Fibroblast of lung (primary cell): ENCODE measurements around the gene MMD. TPM values are rescaled to one million over a fixed set of nuclear protein-coding genes. Genes with fewer than 3 reads are reported as not detected.

ENCODE experiments used
- DNase-seq, 2 donors: peaks; one replicate each; pipeline versions ENCODE4 v3.0.0 to v3.0.0-alpha.2; 2010; ENCODE audit warnings: low read depth in 2 of 2
- H2AFZ ChIP-seq: 2 replicates; pipeline ENCODE4 v1.5.1; 2012; ENCODE audit warnings: low read length, control low read depth, inconsistent platforms
- H3K27ac ChIP-seq: 2 replicates; pipeline ENCODE4 v1.5.1; 2011; ENCODE audit warnings: low read length, control low read depth; ENCODE audit not compliant: insufficient read depth
- H3K27me3 ChIP-seq: 2 replicates; pipeline ENCODE4 v1.5.1; 2011; ENCODE audit warnings: mild to moderate bottlenecking, low read length; ENCODE audit not compliant: control insufficient read depth, insufficient read depth
- H3K36me3 ChIP-seq: 2 replicates; pipeline ENCODE4 v1.5.1; 2011; ENCODE audit warnings: low read length; ENCODE audit not compliant: control insufficient read depth, insufficient read depth
- H3K4me1 ChIP-seq: 2 replicates; pipeline ENCODE4 v1.5.1; 2011; ENCODE audit warnings: low read length; ENCODE audit not compliant: control insufficient read depth, insufficient read depth; ENCODE audit errors: extremely low read depth
- H3K4me2 ChIP-seq: 2 replicates; pipeline ENCODE4 v1.5.1; 2011; ENCODE audit warnings: low read length, control low read depth; ENCODE audit not compliant: insufficient read depth; ENCODE audit errors: extremely low read depth
- H3K4me3 ChIP-seq, 4 experiments: fragments of 200-600 bp in 1 of 4; sonication (generic) in 1 of 4; replicated peaks in 1 of 4; 2 replicates each; pipeline ENCODE4 v1.5.1; 2011 to 2016; ENCODE audit warnings: low read length in 4 of 4, low read depth in 3 of 4, mild to moderate bottlenecking in 3 of 4, control low read depth in 2 of 4, inconsistent platforms in 1 of 4, mixed read lengths in 1 of 4; ENCODE audit not compliant: insufficient read depth in 1 of 4; ENCODE audit errors: control extremely low read depth in 1 of 4
- H3K79me2 ChIP-seq: 2 replicates; pipeline ENCODE4 v1.5.1; 2012; ENCODE audit warnings: mild to moderate bottlenecking, low read length, inconsistent platforms; ENCODE audit not compliant: control insufficient read depth, insufficient read depth
- H3K9ac ChIP-seq: 2 replicates; pipeline ENCODE4 v1.5.1; 2011; ENCODE audit warnings: mild to moderate bottlenecking, low read length, control low read depth; ENCODE audit not compliant: insufficient read depth
- H3K9me3 ChIP-seq: 2 replicates; pipeline ENCODE4 v1.5.1; 2012; ENCODE audit warnings: low read depth, low read length; ENCODE audit not compliant: control insufficient read depth, insufficient read depth
- H4K20me1 ChIP-seq: 2 replicates; pipeline ENCODE4 v1.5.1; 2011; ENCODE audit warnings: low read length; ENCODE audit not compliant: control insufficient read depth, insufficient read depth; ENCODE audit errors: extremely low read depth
- EZH2 ChIP-seq: IDR thresholded peaks from 2 replicates; pipeline ENCODE4 v1.5.1; 2012; ENCODE audit warnings: low read length, control low read depth, mild to moderate bottlenecking; ENCODE audit errors: missing control alignments
- polyA plus RNA-seq, 2 donors: library from polyadenylated mRNA; depleted of rRNA in 1 of 2; stranded (reverse) in 1 of 2; unstranded in 1 of 2; fragments of >200 nt; gene quantifications; 2 replicates each; pipeline ENCODE4 v1.2.1, GENCODE V29; 2011 to 2012; ENCODE audit warnings: missing spikeins in 1 of 2
- total RNA-seq: library from RNA; depleted of rRNA; stranded (reverse); fragments of >200 nt; gene quantifications from 2 replicates; pipeline ENCODE4 v1.2.1, GENCODE V29; 2014
- TF ChIP-seq, protein P1 (sequence below), 2 donors: IDR thresholded peaks in 1 of 2; conservative IDR thresholded peaks in 1 of 2; 1 replicate in 1 of 2; 2 replicates in 1 of 2; pipeline ENCODE4 v1.5.1; 2011 to 2012; ENCODE audit warnings: low read length in 2 of 2, control low read depth in 1 of 2, inconsistent platforms in 1 of 2, low read depth in 1 of 2, mild to moderate bottlenecking in 1 of 2

The MMD gene
- total and polyA plus RNA-seq, 2 donors (not counting 1 experiment from before 2014, with no cell fraction given) = 16.0 to 36.3 TPM

DNA sequence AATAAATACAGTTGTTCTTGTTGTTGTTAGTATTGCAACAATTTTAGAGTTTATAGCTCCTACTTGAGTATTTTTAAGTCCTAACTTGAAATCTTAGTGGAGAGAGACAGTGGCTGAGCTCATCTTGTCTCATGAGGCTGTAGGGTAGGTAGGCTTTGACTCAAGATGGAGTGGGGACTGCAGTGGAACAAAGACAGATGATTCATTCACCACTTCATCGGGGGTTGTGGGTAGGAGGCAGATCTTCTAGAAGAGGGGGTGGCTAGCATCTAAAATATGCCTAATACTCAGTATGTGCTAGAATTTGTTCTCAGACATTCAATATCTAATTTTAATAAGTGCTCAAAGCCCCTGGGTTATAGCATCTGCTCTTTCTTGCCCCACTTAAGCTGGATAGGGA is 13.1 kb upstream of the MMD start:
- Histone ChIP-seq H3K4me1 (peaks cover 21% of the 10 kb centered on the region), H3K36me3 (no peaks in the 10 kb centered on the region), H3K79me2 (no peaks in the 10 kb centered on the region), H3K4me3 (no peak overlapping the region), H3K9ac (no peak overlapping the region), H3K27ac (no peak overlapping the region), H3K9me3 (no peaks in the 10 kb centered on the region), H3K4me2 (no peak overlapping the region), H2AFZ (no peak overlapping the region), H3K27me3 (no peaks in the 10 kb centered on the region), H4K20me1 (no peaks in the 10 kb centered on the region)
- TF ChIP-seq EZH2 = no peak
- TF ChIP-seq, protein P1, sequence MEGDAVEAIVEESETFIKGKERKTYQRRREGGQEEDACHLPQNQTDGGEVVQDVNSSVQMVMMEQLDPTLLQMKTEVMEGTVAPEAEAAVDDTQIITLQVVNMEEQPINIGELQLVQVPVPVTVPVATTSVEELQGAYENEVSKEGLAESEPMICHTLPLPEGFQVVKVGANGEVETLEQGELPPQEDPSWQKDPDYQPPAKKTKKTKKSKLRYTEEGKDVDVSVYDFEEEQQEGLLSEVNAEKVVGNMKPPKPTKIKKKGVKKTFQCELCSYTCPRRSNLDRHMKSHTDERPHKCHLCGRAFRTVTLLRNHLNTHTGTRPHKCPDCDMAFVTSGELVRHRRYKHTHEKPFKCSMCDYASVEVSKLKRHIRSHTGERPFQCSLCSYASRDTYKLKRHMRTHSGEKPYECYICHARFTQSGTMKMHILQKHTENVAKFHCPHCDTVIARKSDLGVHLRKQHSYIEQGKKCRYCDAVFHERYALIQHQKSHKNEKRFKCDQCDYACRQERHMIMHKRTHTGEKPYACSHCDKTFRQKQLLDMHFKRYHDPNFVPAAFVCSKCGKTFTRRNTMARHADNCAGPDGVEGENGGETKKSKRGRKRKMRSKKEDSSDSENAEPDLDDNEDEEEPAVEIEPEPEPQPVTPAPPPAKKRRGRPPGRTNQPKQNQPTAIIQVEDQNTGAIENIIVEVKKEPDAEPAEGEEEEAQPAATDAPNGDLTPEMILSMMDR (conservative IDR thresholded peaks at IDR 0.05 in 1 of 2, IDR thresholded peaks at IDR 0.05 in 1 of 2; ENCODE audit: low read depth in 1 of 2, low read length in 2 of 2) = no peak
- peak in 1 of 2 donors; percentile 42 for DNase-seq

DNA sequence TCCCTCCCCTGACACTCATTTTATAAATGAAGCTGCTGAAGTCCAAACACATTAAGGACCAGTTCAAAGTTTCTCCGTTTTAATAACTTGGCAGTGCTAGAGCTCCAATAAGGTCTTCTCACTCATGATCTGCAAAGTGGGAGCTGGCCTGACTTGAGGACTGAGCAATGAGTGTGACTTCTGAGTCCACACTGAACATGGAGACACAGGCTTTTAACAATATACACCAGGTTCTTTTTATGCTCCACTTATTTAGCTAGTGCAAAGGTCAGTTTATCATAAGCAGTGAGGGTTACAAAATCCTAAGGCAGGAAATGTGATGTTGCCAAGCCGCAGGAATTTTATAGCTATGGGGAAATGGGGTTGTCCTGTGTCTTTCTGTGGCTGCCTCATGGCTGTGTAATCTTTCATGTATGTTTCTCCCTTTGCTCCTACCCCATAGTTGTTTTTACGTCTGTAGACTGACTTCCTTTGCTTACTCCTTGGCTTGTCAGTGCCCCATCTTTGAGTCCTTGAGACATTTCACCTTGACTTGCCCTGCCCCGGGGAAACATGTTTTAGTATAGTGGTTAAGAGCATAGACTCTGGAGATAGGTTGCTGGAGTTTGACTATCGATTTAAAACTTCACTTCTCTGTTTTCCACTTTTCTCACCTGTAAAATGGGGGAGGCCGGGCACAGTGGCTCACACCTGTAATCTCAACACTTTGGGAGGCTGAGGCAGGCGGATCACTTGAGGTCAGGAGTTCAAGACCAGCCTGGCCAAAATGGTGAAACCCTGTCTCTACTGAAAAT is 12.2 kb upstream of the MMD start:
- peak overlapping the region; percentile 78 for H3K4me2 ChIP-seq
- no peaks in the 10 kb centered on the region for H3K9me3 ChIP-seq
- peak overlapping the region; percentile 83 for H3K27ac ChIP-seq
- H3K79me2 ChIP-seq = no peaks in the 10 kb centered on the region
- H3K27me3 ChIP-seq = no peaks in the 10 kb centered on the region
- peak; percentile 87 to 99 for DNase-seq
- no peaks in the 10 kb centered on the region for H4K20me1 ChIP-seq
- no peaks in the 10 kb centered on the region for H3K36me3 ChIP-seq
- H3K9ac ChIP-seq = no peak overlapping the region
- no peak overlapping the region for H3K4me3 ChIP-seq
- peaks cover 21% of the 10 kb centered on the region for H3K4me1 ChIP-seq
- H2AFZ ChIP-seq = peak overlapping the region; percentile 43
- TF ChIP-seq EZH2 = no peak

DNA sequence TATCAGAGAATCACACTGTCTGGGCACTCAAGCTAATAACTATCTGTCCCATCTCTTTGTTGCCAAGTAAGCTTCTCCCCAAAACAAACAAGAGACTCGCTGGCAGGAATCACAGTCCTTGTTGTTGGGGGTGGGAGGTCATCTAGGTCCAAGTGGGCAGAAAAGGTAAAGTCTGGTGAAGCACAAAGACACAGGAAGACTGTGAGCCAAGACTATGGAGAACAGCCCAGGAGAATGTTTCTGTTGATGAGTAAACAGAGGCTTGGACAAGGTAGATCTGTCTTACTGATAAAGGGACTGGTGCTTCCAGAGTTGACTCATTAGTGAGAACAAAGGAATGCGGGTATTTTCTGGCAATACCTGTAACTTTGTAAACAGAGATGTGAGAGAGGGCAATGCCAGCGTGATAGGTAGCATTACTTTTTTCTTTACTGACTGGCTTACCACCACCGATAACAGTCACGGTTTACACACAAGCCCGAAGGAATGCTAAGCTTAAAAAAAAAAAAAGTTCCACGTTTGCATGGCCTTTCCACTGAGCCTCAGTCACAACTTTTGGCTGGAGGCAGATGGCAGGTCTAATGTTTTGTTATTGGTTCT is 11.5 kb upstream of the MMD start:
- Histone ChIP-seq H4K20me1 (no peaks in the 10 kb centered on the region), H3K79me2 (no peaks in the 10 kb centered on the region), H3K27ac (peak overlapping the region; percentile 83), H3K4me2 (peak overlapping the region; percentile 78), H3K4me3 (no peak overlapping the region), H3K9ac (no peak overlapping the region), H3K9me3 (no peaks in the 10 kb centered on the region), H3K4me1 (peaks cover 21% of the 10 kb centered on the region), H3K27me3 (no peaks in the 10 kb centered on the region), H2AFZ (no peak overlapping the region), H3K36me3 (no peaks in the 10 kb centered on the region)
- TF ChIP-seq EZH2 = no peak
- TF ChIP-seq, protein P1 (conservative IDR thresholded peaks at IDR 0.05 in 1 of 2, IDR thresholded peaks at IDR 0.05 in 1 of 2; ENCODE audit: low read depth in 1 of 2, low read length in 2 of 2) = no peak
- DNase-seq = peak in 1 of 2 donors; percentile 65
